Right forelimb (tissue), 1 donor: Measurements from ENCODE around the gene SUOX.
"Not testable (repeated sequence)": the region's sequence is repeated elsewhere in the genome, so short reads cannot be mapped to it uniquely, and the experiment has no call there.

Experiments
- DNase-seq: peaks from one replicate; pipeline ENCODE4 v3.0.0-alpha.2; 2018

The SUOX gene

DNA sequence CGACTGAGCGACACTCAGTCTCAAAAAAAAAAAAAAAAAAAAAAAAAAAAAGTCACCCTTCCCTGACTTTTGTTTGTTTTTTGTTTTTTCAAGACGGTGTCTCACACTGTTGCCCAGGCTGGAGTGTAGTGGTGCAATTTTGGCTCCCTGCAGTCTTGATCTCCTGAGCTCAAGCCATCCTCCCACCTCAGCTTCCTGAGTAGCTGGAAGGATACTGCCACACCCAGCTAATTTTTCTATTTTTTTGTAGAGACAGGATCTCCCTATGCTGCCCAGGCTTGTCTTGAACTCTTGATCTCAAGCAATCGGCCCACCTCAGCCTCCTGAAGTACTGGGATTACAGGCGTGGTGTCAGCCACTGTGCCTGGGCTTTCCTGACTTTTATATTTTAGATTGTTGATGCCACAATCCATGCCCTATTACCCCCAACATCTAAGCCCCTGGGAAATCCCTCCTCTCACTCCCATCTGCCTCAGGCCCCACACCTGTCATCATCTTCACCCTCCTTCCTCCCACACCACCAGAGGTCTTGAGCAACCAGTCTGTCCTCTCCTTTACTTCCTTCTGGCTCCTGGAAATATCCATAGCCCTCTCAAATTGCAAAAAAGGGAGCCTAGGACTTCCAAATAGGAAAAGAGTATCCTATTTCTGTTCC, 31.6 kb downstream of the SUOX start:
- no peak for DNase-seq

DNA sequence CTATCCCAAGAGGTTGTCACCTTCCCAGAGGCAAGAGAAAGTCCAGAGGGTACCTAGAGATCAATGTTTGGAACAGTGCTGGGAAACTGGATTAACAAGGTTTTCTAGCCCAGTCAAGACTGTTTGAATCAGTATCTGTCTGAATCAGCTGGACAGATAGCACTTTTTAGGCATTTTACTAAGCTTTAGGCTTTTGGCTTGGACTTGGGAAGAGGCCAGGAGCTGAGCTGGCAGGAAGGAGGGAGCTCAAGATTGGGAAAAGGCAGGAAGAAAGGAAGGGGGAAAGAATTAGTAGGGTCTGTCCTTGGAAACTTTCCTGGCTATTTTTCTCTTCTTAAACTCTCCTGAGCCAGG, 32.1 kb downstream of the SUOX start:
- DNase-seq = no peak

DNA sequence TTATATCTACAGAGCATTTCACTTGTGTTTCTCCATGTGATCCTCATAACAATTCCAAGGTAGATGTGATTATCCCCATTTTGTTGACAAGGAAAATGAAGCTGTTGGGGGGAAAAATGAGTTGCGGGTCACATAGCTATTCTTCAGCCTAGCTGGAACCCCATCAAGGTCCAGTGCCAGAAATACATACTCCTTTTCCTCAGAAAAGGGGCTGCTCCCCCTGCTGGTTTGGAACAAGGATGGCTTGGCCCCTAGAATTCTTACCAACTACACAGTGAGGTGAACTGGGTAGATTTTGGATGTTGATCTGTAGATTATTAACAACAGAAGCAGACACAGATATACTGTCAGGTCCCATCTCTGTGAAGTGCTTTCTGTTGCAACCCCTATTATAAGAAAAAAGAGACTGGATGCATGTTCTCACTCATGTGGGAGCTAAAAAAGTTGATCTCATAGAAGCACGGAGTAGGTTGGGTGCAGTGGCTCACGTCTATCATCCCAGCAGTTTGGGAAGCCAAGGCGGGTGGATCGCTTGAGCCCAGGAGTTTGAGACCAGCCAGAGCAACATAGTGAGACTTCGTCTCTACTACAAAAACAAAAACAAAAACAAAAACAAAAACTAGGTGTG, 32.7 kb downstream of the SUOX start:
- peak; percentile 67 for DNase-seq

DNA sequence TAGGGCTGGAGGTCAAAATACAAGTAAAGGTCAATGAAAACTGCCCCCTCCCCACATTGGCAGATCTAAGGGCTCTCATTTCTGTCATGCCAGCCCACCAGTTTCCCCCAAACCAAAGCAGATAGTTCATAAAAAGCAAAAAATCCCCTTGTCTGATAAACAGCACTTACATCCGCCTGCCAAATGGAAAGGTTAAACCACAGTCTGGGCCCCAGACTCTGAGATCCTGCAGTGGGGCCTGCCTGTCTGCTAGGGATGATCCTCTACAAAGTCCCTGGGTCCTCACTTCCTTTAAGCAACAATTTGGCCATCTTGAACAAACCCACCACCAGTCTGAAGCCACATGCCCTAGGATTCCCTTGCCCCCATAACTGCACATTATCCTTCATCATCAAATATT, 34.9 kb downstream of the SUOX start:
- no peak for DNase-seq

DNA sequence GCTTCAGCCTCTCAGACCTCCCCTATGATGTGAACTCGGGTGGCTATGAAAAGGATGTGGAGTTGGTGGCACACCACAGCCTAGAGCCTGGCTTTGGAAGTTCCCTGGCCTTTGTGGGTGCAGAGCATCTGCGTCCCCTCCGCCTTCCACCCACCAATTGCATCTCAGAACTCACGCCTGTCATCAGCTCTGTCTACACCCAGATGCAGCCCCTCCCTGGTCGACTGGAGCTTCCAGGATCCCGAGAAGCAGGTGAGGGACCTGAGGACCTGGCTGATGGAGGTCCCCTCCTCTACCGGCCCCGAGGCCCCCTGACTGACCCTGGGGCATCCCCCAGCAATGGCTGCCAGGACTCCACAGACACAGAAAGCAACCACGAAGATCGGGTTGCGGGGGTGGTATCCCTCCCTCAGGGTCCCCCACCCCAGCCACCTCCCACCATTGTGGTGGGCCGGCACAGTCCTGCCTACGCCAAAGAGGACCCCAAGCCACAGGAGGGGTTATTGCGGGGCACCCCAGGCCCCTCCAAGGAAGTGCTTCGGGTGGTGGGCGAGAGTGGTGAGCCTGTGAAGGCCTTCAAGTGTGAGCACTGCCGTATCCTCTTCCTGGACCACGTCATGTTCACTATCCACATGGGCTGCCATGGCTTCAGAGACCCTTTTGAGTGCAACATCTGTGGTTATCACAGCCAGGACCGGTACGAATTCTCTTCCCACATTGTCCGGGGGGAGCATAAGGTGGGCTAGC, 37.7 kb downstream of the SUOX start:
- no peak for DNase-seq

DNA sequence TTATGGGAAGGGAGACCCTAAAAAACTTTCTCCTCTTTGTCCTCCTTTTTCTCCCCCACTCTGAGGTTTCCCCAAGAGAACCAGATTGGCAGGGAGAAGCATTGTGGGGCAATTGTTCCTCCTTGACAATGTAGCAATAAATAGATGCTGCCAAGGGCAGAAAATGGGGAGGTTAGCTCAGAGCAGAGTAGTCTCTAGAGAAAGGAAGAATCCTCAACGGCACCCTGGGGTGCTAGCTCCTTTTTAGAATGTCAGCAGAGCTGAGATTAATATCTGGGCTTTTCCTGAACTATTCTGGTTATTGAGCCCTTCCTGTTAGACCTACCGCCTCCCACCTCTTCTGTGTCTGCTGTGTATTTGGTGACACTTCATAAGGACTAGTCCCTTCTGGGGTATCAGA, 40.1 kb downstream of the SUOX start:
- DNase-seq = no peak

DNA sequence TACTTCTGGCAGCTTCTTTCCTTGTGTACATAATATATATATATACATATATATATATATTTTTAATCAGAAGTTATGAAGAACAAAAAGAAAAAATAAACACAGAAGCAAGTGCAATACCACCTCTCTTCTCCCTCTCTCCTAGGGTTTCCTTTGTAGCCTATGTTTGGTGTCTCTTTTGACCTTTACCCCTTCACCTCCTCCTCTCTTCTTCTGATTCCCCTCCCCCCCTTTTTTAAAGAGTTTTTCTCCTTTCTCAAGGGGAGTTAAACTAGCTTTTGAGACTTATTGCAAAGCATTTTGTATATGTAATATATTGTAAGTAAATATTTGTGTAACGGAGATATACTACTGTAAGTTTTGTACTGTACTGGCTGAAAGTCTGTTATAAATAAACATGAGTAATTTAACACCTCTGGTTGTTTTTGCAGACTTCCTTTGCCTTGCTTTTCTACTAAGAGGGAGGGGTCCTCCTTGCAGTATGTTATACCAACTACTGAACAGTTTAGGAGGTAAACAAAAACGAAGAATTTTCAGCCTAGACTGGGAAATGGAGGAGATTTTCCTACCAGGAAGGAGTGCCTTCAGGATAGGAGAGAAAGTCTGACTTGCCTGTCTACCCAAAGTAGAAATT, 41.1 kb downstream of the SUOX start:
- DNase-seq = no peak

DNA sequence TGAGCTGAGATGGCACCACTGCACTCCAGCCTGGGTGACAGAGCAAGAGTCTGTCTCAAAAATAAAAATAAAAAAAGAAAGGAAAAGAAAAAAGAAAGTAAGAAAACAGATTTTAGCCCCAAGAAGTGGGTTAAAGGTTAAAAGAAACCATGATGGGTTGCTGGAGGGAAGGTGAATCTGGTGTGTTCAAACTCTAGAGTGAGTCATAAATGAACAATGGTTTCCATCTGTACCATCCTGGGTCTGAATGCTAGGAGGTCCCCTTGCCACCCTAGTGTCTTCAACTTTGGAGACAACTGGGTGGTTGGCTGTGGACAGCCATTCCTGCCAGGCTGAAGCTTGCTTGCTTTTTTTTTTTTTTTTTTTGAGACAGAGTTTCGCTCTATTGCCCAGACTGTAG, 43.1 kb downstream of the SUOX start:
- DNase-seq = no peak

DNA sequence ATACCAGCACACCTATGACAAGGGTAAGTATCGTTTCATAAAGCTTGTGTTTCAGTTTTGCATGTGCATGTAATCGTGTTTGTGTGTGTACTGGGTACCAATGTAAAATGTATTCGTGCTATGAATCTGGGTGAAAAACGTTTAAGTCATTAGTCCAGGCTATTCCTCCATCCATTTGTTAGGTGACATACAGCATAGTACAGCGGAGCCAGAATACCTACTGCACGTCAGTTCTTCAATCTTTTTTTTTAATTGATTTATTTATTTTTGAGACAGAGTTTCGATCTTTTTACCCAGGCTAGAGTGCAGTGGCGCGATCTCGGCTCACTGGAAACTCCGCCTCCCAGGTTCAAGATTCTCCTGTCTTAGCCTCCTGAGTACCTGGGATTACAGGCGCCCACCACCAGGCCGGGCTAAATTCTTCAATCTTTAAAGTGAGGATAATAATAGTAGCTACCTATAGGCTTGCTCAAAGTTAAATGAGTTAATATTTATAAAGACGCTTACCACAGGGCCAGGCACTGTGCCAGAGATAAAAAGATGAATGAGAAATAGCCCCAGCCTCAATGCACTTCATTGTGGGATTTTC, 44.0 kb downstream of the SUOX start:
- no peak for DNase-seq

DNA sequence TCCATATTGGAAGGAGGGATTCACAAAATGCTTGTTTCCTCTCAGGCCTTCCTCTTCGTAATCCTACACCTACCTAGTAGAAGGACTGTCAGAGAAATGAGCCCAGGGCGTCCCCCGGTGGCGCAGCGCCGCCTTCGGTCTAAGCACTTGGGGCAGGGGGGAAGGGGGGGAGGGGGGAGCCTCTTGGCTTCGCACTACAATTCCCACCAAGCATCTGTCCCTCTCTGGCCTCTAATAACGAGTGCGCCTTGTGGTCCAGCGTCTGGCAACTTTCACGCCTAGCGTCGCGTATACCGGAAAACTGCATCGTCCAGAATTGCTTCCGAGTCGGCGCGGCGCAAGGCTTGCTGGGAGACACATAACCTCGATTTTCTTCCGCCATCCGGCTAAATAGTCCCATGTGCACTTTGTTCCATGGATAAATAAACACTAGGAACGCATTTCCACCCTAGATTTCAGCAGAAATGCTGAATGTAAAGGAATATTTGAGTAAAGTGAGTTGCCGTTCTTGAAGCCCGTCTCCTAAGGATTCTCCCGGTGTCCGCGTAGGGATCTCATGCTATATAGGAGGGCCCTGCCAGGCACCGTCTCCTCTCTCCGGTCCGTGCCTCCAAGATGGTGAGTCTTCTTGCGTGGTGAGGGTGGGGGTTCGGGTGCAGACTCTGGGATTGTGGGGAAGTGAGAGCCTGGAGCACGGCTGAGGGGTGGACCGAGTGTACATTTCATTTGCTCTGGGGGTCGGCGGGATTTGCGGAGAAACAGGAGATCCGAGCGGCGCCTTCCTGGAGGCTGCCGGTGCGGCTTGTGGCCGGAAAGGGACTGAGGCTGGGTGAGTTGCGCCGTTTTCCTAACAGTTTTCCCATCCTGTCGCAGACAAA, 44.7 kb downstream of the SUOX start, which contains the start of gene RPS26:
Gene RPS26, plus strand, starts transcription at position 367 of the 878 bp plus-strand sequence. Its CDS starts 249 bp downstream, at position 616.
- DNase-seq = peak; percentile 96

DNA sequence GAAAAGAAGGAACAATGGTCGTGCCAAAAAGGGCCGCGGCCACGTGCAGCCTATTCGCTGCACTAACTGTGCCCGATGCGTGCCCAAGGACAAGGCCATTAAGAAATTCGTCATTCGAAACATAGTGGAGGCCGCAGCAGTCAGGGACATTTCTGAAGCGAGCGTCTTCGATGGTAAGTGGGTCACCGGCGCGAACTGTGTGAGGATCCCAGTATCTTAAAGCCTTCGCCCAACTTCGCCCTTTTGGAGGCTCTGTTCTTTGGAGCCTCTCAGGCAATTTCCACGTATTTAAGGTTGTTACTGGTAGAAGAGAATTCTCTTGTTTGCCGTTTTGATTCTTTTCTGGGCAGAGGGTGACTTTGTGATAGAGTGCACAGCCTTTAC, 45.3 kb downstream of the SUOX start:
- not testable (repeated sequence) for DNase-seq

DNA sequence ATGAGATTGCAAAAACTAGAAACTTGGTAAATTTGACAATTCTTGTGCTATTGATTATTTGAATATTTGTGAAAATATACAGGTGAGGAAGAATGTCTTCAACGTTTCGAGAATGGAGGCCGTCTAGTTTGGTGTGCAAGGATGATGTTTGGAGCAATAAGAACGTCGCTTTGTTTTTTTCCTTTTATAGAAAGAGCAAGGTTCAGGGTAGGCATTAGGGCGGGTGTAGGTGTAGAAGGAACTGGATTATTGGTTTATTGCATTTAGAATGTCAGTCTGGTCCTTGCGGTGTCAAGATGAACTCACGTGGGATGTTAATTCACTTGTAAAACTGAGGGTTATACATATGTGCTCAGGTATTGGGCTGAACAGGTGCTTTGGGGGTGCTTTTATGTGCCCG, 45.8 kb downstream of the SUOX start:
- DNase-seq = no peak

DNA sequence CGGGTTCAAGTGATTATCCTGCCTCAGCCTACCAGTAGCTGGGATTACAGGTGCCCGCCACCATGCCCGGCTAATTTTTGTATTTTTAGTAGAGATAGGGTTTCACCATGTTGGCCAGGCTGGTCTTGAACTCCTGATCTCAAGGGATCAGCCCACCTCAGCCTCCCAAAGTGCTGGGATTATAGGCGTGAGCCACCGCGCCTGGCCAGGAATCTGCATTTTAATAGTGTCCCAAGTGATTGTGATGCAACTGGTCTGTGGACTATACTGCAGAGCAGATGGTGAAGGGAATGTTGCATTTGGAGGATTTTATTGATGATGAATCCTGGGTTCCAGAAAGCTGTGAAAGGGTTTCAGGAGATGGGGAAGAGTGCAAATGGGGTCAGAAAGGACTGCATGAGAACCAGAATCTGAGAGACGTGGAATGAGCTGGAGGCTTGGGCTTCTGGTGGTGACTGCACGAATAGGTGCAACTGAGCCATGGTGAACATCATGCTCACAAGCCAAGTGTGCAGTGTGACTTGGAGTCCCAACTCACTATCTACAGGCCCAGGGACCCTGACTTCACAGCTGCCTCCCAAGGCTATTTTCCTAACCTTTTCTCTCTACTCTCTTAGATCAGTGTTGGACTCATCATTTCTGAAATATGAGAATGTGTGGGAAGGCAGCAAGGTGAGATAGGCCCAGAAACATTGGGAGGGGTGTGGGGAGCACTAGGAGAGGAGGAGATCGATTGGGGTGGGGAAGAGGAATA, 49.1 kb downstream of the SUOX start:
- DNase-seq = no peak

DNA sequence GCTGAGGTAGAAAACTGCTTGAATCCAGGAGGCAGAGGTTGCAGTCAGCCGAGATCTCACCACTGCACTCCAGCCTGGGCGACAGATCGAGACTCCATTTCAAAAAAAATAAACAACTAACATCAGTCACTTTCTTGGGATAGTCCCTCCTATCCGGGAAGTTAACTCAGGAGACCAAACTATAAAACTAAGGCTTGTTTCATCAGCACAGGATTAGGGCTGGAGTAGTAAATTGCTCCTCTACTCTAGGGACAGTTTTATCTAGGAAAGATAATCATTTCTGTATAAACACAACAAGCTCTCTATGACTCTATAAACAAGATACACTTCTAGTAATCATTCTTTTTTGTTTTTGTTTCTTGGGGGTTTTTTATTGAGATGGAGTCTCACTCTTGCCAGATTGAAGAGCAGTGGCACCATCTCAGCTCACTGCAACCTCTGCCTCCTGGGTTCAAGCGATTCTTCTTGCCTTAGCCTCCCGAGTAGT, 56.4 kb downstream of the SUOX start:
- DNase-seq = no peak
